ENCODE results near the gene EVI2A. TPM values are rescaled to one million over a fixed set of nuclear protein-coding genes. Genes with fewer than 3 reads are reported as not detected.

EVI2A gene
- total RNA-seq, 1 experiment from 2014 or later, result not detected

- TF ChIP-seq CEBPB (IDR thresholded peaks at IDR 0.05; ENCODE audit: low read depth), result no peak
Measured at GRCh38 chr17:31310260-31310659, 11.2 kb downstream of the EVI2A start (continued).

GRCh38 chr17:31309556-31309955, 11.9 kb downstream of the EVI2A start:
- Histone ChIP-seq H3K9me2 (ENCODE audit: insufficient read depth) (no peaks in the 10 kb centered on the region), H4K20me1 (ENCODE audit: insufficient read depth) (no peaks in the 10 kb centered on the region), H3K27me3 (ENCODE audit: insufficient read depth, low read length) (no peaks in the 10 kb centered on the region), H3K79me2 (ENCODE audit: insufficient read depth, low read length) (no peaks in the 10 kb centered on the region), H3K9ac (ENCODE audit: low read length) (no peak overlapping the region), H3K36me3 (ENCODE audit: control insufficient read depth in 1 of 2, insufficient read depth in 2 of 2, low read length in 2 of 2) (no peaks in the 10 kb centered on the region; a peak in 1 of 4 replicates), H3K4me2 (ENCODE audit: low read length) (no peak overlapping the region), H3K4me1 (ENCODE audit: control insufficient read depth in 1 of 2, insufficient read depth in 2 of 2, low read length in 2 of 2) (no peaks in the 10 kb centered on the region), H2AFZ (ENCODE audit: low read depth, low read length, poor library complexity, severe bottlenecking) (no peak overlapping the region), H3K4me3 (replicated peaks in 1 of 2; ENCODE audit: low read depth in 1 of 2, low read length in 2 of 2) (no peak overlapping the region), H3K9me3 (ENCODE audit: control insufficient read depth in 1 of 2, insufficient read depth in 1 of 2, low read depth in 1 of 2, low read length in 2 of 2) (no peaks in the 10 kb centered on the region), H3K27ac (ENCODE audit: low read depth, low read length) (no peak overlapping the region)
- no TSS peak for BruUV-seq (replicated peaks)
- intact Hi-C loops (cut with micrococcal nuclease), result no loop called here
- ChIA-PET CTCF (no interaction called here), RAD21 (ENCODE audit: low non-redundant PET in 1 of 2, low total read pairs in 2 of 2, uncharacterized antibody in 2 of 2, unreplicated experiment in 2 of 2) (no interaction called here), POLR2A (no interaction called here)
- TF ChIP-seq ZBTB33 (IDR thresholded peaks at IDR 0.05; ENCODE audit: extremely low read depth, insufficient replicate concordance, low read length) (no peak), TCF7L2 (IDR thresholded peaks at IDR 0.05; ENCODE audit: borderline replicate concordance, extremely low read depth, insufficient read depth, insufficient read length) (no peak), SIN3A (IDR thresholded peaks at IDR 0.05; ENCODE audit: low read depth) (no peak), CBX3 (IDR thresholded peaks at IDR 0.05; ENCODE audit: low read depth) (no peak), CEBPB (IDR thresholded peaks at IDR 0.05; ENCODE audit: low read depth) (no peak), MAX (IDR thresholded peaks at IDR 0.05) (no peak), ZFX (IDR thresholded peaks at IDR 0.05) (no peak), ELF1 (IDR thresholded peaks at IDR 0.05; ENCODE audit: borderline replicate concordance, low read depth) (no peak), POLR2AphosphoS5 (IDR thresholded peaks at IDR 0.05; ENCODE audit: low read depth, low read length) (no peak), EZH2phosphoT487 (IDR thresholded peaks at IDR 0.05; ENCODE audit: borderline replicate concordance) (no peak), SP1 (IDR thresholded peaks at IDR 0.05; ENCODE audit: low read depth) (no peak), SRF (IDR thresholded peaks at IDR 0.05; ENCODE audit: low read depth) (no peak), ATF3 (IDR thresholded peaks at IDR 0.05) (no peak), YY1 (IDR thresholded peaks at IDR 0.05; ENCODE audit: extremely low read depth, insufficient replicate concordance, low read depth, low read length) (no peak), RAD21 (IDR thresholded peaks at IDR 0.05; ENCODE audit: low read depth) (no peak), CTCF (IDR thresholded peaks at IDR 0.05 in 2 of 3, conservative IDR thresholded peaks at IDR 0.05 in 1 of 3; ENCODE audit: borderline replicate concordance in 1 of 3, insufficient read depth in 1 of 3, low read depth in 2 of 3, low read length in 2 of 3) (no peak), POLR2A (IDR thresholded peaks at IDR 0.05; ENCODE audit: borderline replicate concordance, extremely low read depth, insufficient read depth, insufficient read length) (no peak), ZNF274 (IDR thresholded peaks at IDR 0.05; ENCODE audit: low read depth, low read length) (no peak)
- ATAC-seq (no peak), DNase-seq (ENCODE audit: low read depth, low spot score) (no peak)
